ENCODE measurements around the gene METAP2.
"Not testable (repeated sequence)": the region's sequence is repeated elsewhere in the genome, so short reads cannot be mapped to it uniquely, and the experiment has no call there.

The METAP2 gene

DNA sequence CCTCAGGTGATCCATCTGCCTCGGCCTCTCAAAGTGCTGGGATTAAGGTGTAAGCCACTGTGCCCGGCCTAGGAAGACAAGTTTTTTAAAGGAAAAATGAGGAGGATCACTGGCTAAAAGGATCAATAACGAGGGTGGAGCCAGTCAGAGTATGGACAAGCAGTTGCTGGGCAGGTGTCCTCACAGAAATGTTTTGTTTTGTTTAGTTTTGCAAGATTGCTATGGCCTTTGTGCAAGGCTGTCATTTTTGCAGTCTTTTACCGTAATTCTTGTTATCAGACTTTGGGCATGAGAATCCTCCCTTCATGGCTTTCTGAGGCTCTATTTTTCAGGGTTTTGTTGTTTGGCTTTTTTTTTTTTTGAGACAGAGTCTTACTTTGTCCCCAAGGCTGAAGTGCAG lies 11.9 kb upstream of the METAP2 start:
- no peak for DNase-seq (ENCODE audit: low read depth in 1 of 2, low spot score in 1 of 2)

DNA sequence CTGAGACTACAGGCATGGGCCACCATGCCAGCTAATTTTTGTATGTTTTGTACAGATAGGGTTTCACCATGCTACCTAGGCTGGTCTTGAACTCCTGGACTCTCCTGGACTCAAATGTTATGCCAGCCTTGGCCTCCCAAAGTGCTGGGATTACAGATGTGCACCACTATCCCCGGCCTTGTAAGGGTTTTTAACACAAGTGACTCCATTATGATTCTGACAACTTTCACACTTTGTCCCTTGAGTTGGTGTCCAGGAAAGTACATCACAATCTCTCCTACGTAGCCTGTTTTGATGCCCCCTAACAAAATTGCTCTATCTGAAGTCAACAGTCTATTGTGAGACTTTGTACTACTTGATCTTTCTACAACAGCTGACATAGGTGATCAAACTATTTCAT lies 11.4 kb upstream of the METAP2 start:
- DNase-seq (ENCODE audit: low read depth in 1 of 2, low spot score in 1 of 2): no peak

DNA sequence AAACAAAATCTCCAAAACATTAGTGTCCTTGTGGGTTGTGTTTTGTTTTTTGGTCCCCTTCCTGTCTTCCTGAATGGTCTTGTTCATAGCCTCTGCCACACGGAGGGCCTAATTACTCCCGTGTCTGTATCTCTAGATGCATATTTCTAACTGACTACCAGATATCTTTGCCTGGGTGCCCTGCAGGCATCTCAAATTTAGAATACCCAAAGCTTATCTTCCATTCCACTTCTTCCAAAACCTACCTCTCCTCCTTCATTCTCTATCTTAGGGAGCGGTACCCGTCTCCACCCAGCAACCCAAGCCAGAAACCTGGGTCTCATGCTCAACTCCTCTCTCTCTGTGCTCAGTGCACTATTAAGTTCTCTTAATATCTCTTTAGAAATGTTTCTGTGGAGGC lies 10.9 kb upstream of the METAP2 start:
- DNase-seq (ENCODE audit: low read depth in 1 of 2, low spot score in 1 of 2): no peak

DNA sequence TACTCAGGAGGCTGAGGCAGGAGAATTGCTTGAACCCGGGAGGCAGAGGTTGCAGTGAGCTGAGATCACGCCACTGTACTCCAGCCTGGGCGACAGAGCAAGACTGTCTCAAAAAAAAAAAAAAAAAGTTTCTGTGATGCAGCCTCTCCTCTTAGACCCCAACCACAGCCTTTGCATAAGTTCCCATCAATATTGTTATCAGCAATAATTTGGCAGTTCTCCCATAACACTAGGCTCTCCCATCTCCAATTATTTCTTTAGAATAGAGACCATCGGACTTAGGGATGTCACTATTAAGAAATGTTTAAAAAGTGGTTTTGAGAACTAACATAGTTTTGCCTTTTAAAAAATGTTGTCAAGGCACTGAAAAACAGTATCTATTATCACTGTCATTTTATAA lies 10.2 kb upstream of the METAP2 start:
- DNase-seq (ENCODE audit: low read depth in 1 of 2, low spot score in 1 of 2): not testable (repeated sequence)

DNA sequence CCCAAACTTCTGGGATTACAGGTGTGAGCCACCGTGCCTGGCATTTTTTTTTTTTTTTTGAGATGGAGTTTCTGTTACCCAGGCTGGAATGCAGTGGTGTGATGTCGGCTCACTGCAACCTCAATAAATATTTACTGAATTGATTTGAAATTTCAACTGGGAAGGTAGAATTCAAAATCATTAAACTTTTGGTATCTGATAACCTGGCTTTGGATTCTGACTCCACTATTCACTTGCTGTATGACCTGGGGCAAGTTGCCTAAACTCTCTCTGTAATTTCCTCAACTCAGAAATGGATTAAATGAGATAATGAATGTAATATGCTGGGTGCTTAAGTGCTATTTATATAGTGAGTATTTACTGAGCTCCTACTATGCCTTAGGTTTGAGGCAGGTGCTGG lies 8.7 kb upstream of the METAP2 start:
- DNase-seq (ENCODE audit: low read depth in 1 of 2, low spot score in 1 of 2): no peak

DNA sequence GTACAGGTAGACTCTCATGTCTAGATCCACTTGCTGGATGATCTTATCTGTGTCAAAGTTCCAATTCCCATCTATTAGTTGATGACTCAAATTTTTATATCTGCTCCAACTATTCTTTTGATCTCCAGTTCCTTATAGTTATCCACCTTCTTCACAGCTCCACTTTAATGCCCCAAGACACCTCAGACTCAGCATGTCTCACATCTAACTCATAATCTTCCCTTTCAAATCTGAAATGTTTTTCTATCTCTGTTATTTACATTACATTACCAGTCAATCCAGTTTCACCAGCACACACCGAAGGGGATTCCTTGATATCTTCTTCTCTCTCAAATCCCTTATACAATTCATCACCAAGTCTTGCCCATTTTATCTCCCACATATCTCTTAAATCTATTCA lies 3.7 kb upstream of the METAP2 start:
- DNase-seq (ENCODE audit: low read depth in 1 of 2, low spot score in 1 of 2): no peak

DNA sequence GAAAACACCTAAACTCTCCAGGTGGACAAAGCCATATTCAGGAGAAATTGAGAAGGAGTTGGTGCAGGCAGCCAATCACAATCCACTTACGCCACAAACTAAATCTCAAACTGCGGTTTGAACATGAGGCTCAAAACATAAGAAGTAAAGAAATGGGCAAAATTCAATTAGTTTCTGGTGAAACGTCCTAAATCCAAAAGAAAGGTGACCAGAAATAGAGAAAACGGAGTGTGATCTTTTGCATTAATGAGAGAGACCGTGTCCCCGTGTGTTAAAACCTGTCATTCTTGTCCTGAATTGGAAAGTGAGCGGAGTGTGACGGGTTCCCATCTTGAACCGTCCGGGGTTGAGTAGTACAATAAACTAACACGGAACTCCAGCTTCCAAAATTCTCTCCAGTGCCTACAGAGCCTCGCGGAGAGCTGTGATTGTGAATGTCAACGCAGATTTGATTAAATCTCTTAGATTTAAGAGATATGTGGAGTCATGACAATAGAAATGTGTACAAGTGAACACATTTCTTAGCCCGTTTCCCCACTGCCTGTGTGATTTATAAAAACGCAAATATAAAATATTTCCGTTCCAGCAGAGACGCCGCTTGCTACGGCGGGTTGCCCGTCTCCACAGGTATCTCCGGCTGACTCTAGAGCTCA lies 595 bp upstream of the METAP2 start:
- DNase-seq (ENCODE audit: low read depth in 1 of 2, low spot score in 1 of 2): peak in 1 of 2 donors; percentile 25

DNA sequence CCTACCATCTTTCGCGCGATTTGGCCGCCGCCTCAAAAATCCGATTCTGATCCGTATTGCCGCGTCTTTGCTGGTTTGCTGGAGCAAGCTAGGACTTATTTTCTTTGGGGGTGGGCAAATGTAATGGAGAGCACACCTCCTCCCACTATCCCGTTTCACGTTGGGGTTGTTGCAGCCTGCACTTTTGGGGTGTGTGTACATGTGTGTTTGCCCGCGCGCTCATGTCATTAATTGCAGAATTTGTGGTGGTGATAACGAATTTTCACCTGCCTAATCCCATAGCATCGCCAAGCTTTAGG lies 657 bp downstream of the METAP2 start:
- DNase-seq (ENCODE audit: low read depth in 1 of 2, low spot score in 1 of 2): no peak

DNA sequence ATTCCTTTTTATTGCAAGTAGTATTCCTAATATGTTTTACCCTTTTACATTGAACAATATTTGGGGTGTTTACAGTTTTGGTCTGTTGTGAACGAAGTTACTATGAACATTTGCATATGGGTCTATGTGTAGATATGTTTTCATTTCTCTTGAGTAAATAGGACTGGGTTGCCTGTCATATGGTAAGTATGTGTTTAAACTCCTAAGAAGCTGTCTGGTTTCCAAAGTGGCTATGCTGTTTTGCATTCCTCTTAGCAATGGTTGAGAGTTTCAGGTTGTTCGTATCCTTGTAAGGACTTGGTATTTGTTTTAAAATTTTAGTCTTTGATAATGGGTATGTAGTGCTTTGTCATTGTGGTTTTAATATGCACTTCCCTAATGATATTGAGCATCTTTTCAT lies 6.3 kb downstream of the METAP2 start:
- no peak for DNase-seq (ENCODE audit: low read depth in 1 of 2, low spot score in 1 of 2)

DNA sequence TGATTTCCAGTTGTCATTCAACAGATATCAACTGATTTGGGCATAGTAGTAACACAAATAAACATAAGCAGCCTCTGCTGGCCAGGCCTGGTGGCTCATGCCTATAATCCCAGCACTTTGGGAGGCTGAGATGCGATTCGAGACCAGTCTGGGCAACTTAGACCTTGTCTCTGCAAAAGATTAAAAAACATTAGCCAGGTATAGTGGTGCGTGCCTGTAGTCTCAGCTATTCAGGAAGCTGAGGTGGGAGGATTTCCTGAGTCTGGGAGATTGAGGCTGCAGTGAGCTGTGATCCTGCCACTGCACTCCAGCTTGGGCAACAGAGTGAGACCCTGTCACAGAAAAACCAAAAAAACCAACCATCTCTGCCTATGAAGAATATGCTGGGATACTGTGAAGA lies 7.1 kb downstream of the METAP2 start:
- DNase-seq (ENCODE audit: low read depth in 1 of 2, low spot score in 1 of 2): no peak

DNA sequence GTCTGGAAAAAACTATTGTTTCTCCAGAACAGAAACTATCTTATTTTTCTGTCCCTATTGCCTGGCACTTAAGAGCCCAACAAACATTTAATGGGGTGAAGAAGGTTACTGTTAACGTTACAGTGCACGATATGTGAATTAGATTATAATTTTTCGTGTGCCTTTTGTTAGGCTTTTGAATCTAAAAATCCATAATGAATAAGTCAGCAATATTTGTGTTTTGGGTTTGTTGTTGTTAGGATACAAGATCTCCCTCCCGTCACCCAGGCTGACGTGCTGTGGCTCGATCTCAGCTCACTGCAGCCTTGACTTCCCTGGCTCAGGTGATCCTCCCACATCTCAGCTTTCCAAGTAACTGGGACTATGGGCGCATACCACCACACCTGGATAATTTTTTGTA lies 7.9 kb downstream of the METAP2 start:
- DNase-seq (ENCODE audit: low read depth in 1 of 2, low spot score in 1 of 2): no peak

DNA sequence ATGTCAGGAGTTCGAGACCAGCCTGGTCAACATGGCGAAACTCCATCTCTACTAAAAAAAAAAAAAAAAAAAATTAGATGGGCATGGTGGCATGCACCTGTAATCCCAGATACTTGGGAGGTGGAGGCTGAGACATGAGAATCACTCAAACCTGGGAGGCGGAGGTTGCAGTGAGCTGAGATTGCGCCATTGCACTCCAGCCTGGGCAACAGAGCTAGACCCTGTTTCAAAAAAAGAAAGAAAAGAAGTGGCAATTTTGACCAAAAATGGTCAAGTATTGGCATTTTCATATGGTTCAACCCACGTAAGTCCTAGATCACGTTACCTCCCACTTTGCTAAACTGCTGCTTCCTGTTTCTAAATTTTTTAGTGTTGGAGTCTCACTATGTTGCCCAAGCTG lies 8.6 kb downstream of the METAP2 start:
- not testable (repeated sequence) for DNase-seq (ENCODE audit: low read depth in 1 of 2, low spot score in 1 of 2)

DNA sequence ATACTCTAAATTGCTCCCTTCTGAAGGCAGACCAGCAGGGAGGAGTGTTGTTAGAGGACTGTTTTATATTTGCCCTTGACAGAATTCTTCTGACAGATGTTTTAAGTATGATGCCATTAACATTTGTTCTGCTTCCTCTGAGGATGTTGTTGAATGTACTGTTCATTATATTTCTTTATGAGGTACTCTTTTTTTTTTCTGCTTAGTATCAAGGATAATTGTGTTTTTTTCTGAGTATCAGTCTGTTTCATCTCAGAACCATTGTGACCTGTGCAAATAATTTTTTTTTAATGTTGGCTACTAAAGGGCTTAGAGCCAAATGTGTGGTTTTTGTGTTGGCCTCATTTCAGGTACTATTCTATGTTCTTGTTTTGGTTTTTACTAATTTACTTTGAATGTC lies 10.6 kb downstream of the METAP2 start:
- DNase-seq (ENCODE audit: low read depth in 1 of 2, low spot score in 1 of 2): no peak

DNA sequence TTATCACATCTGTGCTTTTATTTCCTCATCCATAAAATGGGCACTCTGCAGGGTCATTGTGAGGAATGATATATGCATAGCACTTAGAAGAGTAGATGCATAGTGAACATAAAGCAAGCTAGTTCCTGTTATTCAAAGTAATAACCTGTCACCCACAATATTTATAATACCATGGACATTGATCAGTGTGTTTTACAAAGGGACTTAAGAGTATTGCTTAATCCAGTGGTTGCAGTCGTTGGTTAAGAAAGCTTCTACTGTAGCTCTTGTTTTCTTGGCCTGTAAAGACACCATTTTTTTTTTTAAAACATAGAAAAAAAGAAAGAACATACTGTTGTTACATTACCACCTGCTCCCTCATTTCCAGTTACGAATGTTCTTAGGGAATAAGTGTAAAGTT lies 13.1 kb downstream of the METAP2 start:
- DNase-seq (ENCODE audit: low read depth in 1 of 2, low spot score in 1 of 2): no peak

DNA sequence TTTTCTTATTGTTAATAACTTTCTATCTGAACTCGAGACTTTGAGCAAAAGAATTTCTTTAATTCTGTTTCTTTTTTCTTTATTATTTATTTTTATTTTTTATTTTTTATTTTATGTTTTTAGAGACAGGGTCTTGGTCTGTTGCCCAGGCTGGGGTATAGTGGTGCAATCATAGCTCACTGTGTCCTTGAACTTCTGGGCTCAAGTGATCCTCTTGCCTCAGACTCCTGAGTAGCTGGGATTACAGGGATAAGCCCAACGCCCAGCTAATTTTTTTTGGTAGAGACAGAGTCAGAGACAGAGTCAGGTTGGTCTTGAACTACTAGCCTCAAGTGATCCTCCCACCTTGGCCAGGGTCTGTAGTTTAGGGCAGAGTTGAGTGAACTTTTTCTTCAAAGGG lies 18.5 kb downstream of the METAP2 start:
- DNase-seq (ENCODE audit: low read depth in 1 of 2, low spot score in 1 of 2): no peak

DNA sequence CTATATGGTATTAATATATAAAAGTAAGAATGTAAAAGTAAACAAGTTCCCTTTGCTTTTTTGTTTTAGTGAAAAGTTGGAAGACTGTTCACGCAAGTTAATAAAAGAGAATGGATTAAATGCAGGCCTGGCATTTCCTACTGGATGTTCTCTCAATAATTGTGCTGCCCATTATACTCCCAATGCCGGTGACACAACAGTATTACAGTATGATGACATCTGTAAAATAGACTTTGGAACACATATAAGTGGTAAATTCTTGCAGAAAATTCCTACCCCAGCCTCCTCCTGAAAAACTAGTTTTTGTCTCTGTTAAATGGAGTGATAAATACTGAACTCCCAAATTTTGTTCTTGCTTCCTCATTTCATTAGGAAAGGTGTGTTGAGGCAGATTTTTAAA lies 20.9 kb downstream of the METAP2 start:
- DNase-seq (ENCODE audit: low read depth in 1 of 2, low spot score in 1 of 2): no peak

DNA sequence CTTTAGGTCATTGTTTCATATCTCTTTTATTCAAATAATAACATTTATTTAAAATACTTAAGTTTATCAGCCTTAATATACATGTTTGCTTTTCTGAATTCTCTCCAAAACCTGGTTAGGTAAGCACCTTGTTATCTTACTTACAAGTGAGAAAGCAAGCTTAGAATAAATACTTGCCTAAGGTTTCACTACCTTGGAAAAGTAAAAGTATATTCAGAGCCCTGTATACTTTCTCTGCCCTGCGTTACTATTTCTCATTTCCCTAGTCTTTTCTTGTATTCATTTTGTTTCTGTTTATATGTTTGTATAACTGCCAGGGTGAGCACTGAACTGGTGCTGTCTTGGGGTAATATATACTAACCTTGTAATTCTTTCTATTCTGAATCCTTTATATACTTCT lies 21.5 kb downstream of the METAP2 start:
- DNase-seq (ENCODE audit: low read depth in 1 of 2, low spot score in 1 of 2): no peak

DNA sequence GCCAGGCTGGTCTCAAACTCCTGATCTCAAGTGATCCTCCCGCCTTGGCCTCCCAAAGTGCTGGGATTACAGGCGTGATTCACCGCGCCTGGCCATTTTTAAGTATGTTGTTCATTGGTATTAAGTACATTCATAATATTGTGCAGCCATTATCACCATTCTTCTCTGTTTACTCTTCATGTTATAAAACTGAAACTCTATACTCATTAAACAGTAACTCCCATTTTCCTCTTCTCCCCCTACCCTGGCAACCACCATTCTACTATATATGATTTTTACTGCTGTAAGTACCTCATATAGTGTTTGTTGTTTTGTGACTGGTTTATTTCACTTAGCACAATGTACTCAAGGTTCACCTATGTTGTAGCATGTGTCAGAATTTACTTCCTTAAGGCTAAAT lies 23.1 kb downstream of the METAP2 start:
- no peak for DNase-seq (ENCODE audit: low read depth in 1 of 2, low spot score in 1 of 2)

DNA sequence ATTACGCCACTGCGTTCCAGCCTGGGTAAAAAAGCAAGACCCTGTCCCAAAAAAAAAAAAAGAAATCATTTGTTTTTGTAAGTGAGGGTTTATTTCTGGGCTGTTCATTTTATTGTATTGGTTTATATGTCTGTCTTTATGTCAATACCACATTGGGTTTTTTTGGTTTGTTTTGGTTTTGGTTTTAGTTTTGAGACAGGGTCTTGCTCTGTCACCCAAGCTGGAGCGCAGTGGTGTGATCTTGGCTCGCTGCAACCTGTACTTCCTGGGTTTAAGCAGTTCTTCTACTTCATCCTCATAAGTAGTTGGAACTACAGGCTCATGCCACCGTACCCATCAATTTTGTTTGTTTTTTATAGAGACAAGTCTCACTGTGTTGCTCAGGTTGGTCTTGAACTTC lies 25.0 kb downstream of the METAP2 start:
- DNase-seq (ENCODE audit: low read depth in 1 of 2, low spot score in 1 of 2): no peak

DNA sequence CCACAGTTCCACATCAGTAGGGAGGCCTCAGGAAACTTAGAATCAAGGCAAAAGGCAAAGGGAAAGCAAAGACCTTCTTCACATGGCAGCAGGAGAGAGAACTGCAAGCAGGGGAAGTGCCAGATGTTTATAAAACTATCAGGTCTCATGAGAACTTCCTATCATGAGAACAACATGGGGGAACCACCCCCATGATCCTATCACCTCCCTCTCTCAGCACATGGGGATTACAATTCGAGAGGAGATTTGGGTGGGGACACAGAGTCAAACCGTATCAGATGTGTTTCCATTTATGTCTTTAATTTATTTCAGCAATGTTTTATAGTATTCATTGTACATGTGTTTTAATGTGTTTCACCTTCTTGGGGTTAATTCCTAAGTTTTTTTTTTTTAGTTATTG lies 25.8 kb downstream of the METAP2 start:
- DNase-seq (ENCODE audit: low read depth in 1 of 2, low spot score in 1 of 2): no peak

DNA sequence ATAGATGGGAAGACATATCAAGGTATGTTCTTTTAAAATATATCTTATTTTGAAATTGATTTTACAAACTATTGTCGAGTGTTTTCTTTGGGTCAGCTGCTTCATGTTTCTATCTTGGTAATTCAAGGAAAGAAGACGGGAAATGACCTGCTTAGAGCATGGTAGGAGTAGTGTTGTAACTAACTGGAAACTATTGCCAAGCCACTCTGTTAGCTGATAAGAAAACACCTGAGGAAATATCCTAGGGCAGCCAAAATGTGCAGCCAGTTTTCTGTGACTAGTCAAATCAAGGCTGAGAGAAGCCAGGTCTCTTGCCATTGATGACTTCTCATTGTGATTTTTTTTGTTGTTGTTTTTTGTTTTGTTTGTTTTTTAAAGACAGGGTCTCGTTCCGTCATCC lies 30.2 kb downstream of the METAP2 start:
- DNase-seq (ENCODE audit: low read depth in 1 of 2, low spot score in 1 of 2): no peak

DNA sequence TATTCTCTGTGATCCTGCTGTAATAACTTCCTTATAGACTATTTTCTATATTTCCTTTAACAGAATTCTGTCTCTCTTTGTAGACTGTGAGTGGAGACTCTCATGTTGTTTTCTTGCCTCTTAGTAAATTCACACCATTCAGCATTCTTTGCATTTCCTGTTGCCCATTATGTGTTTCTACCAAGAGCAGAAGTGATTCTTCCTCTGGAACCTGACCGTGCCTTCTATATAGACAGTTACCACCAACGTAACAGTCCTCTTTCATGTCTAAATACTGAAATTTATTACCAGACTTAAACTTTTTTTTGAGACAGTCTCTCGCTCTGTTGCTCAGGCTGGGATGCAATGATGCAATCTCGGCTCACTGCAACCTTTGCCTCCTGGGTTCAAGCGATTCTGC lies 31.1 kb downstream of the METAP2 start:
- DNase-seq (ENCODE audit: low read depth in 1 of 2, low spot score in 1 of 2): no peak

DNA sequence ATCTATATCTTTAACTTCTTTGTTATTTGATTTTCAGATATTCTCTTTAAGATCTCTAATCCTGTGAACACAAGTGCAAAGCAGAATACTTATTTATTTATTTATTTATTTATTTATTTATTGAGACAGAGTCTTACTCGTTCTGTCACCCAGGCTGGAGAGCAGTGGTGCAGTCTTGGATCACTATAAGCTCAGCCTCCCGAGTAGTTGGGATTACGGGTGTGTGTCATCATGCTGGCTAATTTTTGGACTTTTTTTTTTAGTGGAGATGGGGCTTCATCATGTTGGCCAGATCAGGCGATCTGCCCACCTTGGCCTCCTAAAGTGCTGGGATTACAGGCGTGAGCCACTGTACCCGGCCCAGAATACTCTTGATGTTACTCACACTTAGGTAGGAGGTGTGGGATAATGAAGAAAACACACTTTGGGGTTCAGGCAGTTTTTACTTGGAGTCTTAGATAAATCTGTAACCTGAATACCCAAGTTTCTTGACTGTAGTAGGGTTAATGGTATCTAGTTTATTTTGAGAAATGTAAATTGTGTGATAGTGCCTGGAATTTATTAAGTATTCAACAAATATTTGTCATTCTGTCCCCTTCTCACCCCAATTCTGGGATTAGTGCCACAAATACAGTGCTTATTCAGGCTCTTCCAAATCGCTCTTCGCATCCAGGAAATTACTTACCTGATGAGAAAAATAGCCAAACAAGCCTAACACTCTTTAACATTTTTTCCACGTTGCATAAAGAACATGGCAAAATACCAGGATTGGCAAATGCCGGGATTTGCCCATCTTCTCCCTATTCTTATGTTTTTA lies 33.0 kb downstream of the METAP2 start:
- no peak for DNase-seq (ENCODE audit: low read depth in 1 of 2, low spot score in 1 of 2)
